ENCODE data around the gene SEMA6A.

Gene SEMA6A

DNA sequence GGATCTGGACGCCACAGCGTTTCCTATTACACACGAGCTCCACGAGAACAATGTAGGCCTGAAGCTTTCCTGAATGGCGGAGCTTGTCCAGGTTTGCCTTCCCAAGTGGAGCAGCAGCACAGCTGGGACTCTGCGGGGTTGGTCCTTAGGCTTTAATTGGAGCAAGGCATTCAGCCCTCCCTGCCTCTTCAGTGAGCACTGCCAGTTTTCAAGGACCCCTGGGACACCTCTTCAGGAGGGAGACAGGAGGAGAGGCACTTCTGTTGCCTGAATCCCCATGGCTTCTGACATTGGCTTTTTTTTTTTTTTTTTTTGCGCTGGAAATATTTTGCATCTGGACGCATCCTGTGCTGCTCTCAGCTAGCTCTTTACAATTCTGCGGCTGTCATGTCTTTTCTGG is 179.4 kb downstream of the SEMA6A start:
- DNase-seq: no peak

DNA sequence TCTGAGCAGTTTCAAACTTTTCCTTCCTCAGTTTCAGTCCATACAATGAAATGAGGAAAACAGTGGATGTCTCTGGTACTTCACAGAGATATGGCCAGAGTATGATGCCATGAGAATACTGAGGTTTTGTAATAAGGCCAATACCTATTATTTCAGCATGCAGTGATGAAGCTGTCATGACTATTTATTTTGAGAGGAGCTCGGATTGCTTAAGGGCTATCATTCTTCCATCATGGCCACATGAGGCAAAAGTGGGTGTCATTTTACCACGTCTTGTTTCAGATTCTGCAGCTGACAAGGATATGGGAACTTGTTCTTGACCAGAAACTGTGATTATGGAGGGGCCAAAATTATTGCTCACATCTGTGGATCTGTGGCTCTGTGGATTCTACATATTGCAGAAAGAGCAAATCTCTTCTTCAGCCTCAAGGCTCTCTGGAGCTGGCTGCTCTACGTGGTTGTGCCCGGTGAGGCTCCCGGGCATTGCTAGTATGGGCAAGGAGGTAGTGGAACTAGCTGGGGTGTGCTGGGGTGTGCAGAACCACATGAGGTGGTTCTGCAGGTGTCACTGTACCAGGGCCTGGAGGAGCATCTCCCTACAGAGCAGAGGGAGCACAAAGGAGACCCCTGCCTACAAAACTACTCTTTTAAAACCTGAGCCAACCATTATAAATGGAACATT is 180.3 kb downstream of the SEMA6A start:
- peak; percentile 47 for DNase-seq

Data from MV-4-11 (cell line).